ENCODE results near the gene FAM25C. TPM values are rescaled to one million over a fixed set of nuclear protein-coding genes. Genes with fewer than 3 reads are reported as not detected.
"Not testable (repeated sequence)": the region's sequence is repeated elsewhere in the genome, so short reads cannot be mapped to it uniquely, and the experiment has no call there.

Gene FAM25C
- total RNA-seq, 2 experiments from 2014 or later = not detected

- intact Hi-C loops (cut with micrococcal nuclease; ENCODE audit: unreplicated experiment); H3K79me2 ChIP-seq (ENCODE audit: insufficient read depth, low read depth, low read length); H3K4me1 ChIP-seq (ENCODE audit: insufficient read depth, low read length, poor library complexity, severe bottlenecking); DNase-seq (ENCODE audit: low spot score); H2AFZ ChIP-seq (ENCODE audit: low read length); H3K9me2 ChIP-seq (ENCODE audit: insufficient read depth, low read length); POLR2A ChIA-PET; H3K4me3 ChIP-seq (ENCODE audit: low read depth, low read length, poor library complexity, severe bottlenecking); H3K4me2 ChIP-seq (ENCODE audit: low read length); H3K36me3 ChIP-seq (ENCODE audit: insufficient read depth, low read length); H3K27ac ChIP-seq (ENCODE audit: low read depth, low read length, poor library complexity, severe bottlenecking); CTCF ChIA-PET (ENCODE audit: unreplicated experiment); H3K9me3 ChIP-seq (ENCODE audit: low read length); BruUV-seq (replicated peaks); H4K20me1 ChIP-seq (ENCODE audit: insufficient read depth, low read length): not testable (repeated sequence)
Measured at GRCh38 chr10:47973131-47973530, 26.5 kb downstream of the FAM25C start.

- H4K20me1 ChIP-seq (ENCODE audit: insufficient read depth, low read length); H2AFZ ChIP-seq (ENCODE audit: low read length); H3K4me1 ChIP-seq (ENCODE audit: insufficient read depth, low read length, poor library complexity, severe bottlenecking); DNase-seq (ENCODE audit: low spot score); H3K79me2 ChIP-seq (ENCODE audit: insufficient read depth, low read depth, low read length); H3K4me3 ChIP-seq (ENCODE audit: low read depth, low read length, poor library complexity, severe bottlenecking); H3K9me3 ChIP-seq (ENCODE audit: low read length); CTCF ChIA-PET (ENCODE audit: unreplicated experiment); H3K9me2 ChIP-seq (ENCODE audit: insufficient read depth, low read length); POLR2A ChIA-PET; H3K27ac ChIP-seq (ENCODE audit: low read depth, low read length, poor library complexity, severe bottlenecking); H3K36me3 ChIP-seq (ENCODE audit: insufficient read depth, low read length); intact Hi-C loops (cut with micrococcal nuclease; ENCODE audit: unreplicated experiment); BruUV-seq (replicated peaks); H3K4me2 ChIP-seq (ENCODE audit: low read length): not testable (repeated sequence)
Measured at GRCh38 chr10:47972077-47972476, 27.5 kb downstream of the FAM25C start.

GRCh38 chr10:47971598-47971997, 28.0 kb downstream of the FAM25C start:
- POLR2A ChIA-PET; H4K20me1 ChIP-seq (ENCODE audit: insufficient read depth, low read length); BruUV-seq (replicated peaks); H2AFZ ChIP-seq (ENCODE audit: low read length); H3K4me3 ChIP-seq (ENCODE audit: low read depth, low read length, poor library complexity, severe bottlenecking); CTCF ChIA-PET (ENCODE audit: unreplicated experiment); H3K36me3 ChIP-seq (ENCODE audit: insufficient read depth, low read length); H3K9me3 ChIP-seq (ENCODE audit: low read length); H3K4me2 ChIP-seq (ENCODE audit: low read length); H3K4me1 ChIP-seq (ENCODE audit: insufficient read depth, low read length, poor library complexity, severe bottlenecking); H3K27ac ChIP-seq (ENCODE audit: low read depth, low read length, poor library complexity, severe bottlenecking); H3K9me2 ChIP-seq (ENCODE audit: insufficient read depth, low read length); intact Hi-C loops (cut with micrococcal nuclease; ENCODE audit: unreplicated experiment); H3K79me2 ChIP-seq (ENCODE audit: insufficient read depth, low read depth, low read length); DNase-seq (ENCODE audit: low spot score): not testable (repeated sequence)

- BruUV-seq (replicated peaks); CTCF ChIA-PET (ENCODE audit: unreplicated experiment); H2AFZ ChIP-seq (ENCODE audit: low read length); H3K4me2 ChIP-seq (ENCODE audit: low read length); H3K9me2 ChIP-seq (ENCODE audit: insufficient read depth, low read length); H3K4me3 ChIP-seq (ENCODE audit: low read depth, low read length, poor library complexity, severe bottlenecking); H3K27ac ChIP-seq (ENCODE audit: low read depth, low read length, poor library complexity, severe bottlenecking); DNase-seq (ENCODE audit: low spot score); POLR2A ChIA-PET; H3K36me3 ChIP-seq (ENCODE audit: insufficient read depth, low read length); H4K20me1 ChIP-seq (ENCODE audit: insufficient read depth, low read length); intact Hi-C loops (cut with micrococcal nuclease; ENCODE audit: unreplicated experiment); H3K79me2 ChIP-seq (ENCODE audit: insufficient read depth, low read depth, low read length); H3K4me1 ChIP-seq (ENCODE audit: insufficient read depth, low read length, poor library complexity, severe bottlenecking); H3K9me3 ChIP-seq (ENCODE audit: low read length): not testable (repeated sequence)
Measured at GRCh38 chr10:47970047-47970446, 29.5 kb downstream of the FAM25C start.

GRCh38 chr10:47968988-47969387, 30.6 kb downstream of the FAM25C start:
- H3K4me1 ChIP-seq (ENCODE audit: insufficient read depth, low read length, poor library complexity, severe bottlenecking); H4K20me1 ChIP-seq (ENCODE audit: insufficient read depth, low read length); H3K9me3 ChIP-seq (ENCODE audit: low read length); H3K9me2 ChIP-seq (ENCODE audit: insufficient read depth, low read length); CTCF ChIA-PET (ENCODE audit: unreplicated experiment); H3K79me2 ChIP-seq (ENCODE audit: insufficient read depth, low read depth, low read length); POLR2A ChIA-PET; H3K36me3 ChIP-seq (ENCODE audit: insufficient read depth, low read length); H2AFZ ChIP-seq (ENCODE audit: low read length); intact Hi-C loops (cut with micrococcal nuclease; ENCODE audit: unreplicated experiment); H3K4me2 ChIP-seq (ENCODE audit: low read length); DNase-seq (ENCODE audit: low spot score); H3K4me3 ChIP-seq (ENCODE audit: low read depth, low read length, poor library complexity, severe bottlenecking); BruUV-seq (replicated peaks); H3K27ac ChIP-seq (ENCODE audit: low read depth, low read length, poor library complexity, severe bottlenecking): not testable (repeated sequence)

- H3K27ac ChIP-seq (ENCODE audit: low read depth, low read length, poor library complexity, severe bottlenecking); H4K20me1 ChIP-seq (ENCODE audit: insufficient read depth, low read length); BruUV-seq (replicated peaks); H3K79me2 ChIP-seq (ENCODE audit: insufficient read depth, low read depth, low read length); H3K4me2 ChIP-seq (ENCODE audit: low read length); H3K9me2 ChIP-seq (ENCODE audit: insufficient read depth, low read length); H2AFZ ChIP-seq (ENCODE audit: low read length); DNase-seq (ENCODE audit: low spot score); H3K4me1 ChIP-seq (ENCODE audit: insufficient read depth, low read length, poor library complexity, severe bottlenecking); H3K36me3 ChIP-seq (ENCODE audit: insufficient read depth, low read length); H3K9me3 ChIP-seq (ENCODE audit: low read length); H3K4me3 ChIP-seq (ENCODE audit: low read depth, low read length, poor library complexity, severe bottlenecking); CTCF ChIA-PET (ENCODE audit: unreplicated experiment); intact Hi-C loops (cut with micrococcal nuclease; ENCODE audit: unreplicated experiment); POLR2A ChIA-PET: not testable (repeated sequence)
Measured at GRCh38 chr10:47964280-47965063, 35.1 kb downstream of the FAM25C start.

GRCh38 chr10:47962785-47963184, 36.8 kb downstream of the FAM25C start:
- intact Hi-C loops (cut with micrococcal nuclease; ENCODE audit: unreplicated experiment) = not testable (repeated sequence)

More at GRCh38 chr10:47962785-47963184, 36.8 kb downstream of the FAM25C start:
- DNase-seq (ENCODE audit: low spot score); H3K4me2 ChIP-seq (ENCODE audit: low read length); H3K9me3 ChIP-seq (ENCODE audit: low read length); H2AFZ ChIP-seq (ENCODE audit: low read length); H3K36me3 ChIP-seq (ENCODE audit: insufficient read depth, low read length); H3K4me1 ChIP-seq (ENCODE audit: insufficient read depth, low read length, poor library complexity, severe bottlenecking); H3K79me2 ChIP-seq (ENCODE audit: insufficient read depth, low read depth, low read length); H3K4me3 ChIP-seq (ENCODE audit: low read depth, low read length, poor library complexity, severe bottlenecking); H3K9me2 ChIP-seq (ENCODE audit: insufficient read depth, low read length); BruUV-seq (replicated peaks); POLR2A ChIA-PET; CTCF ChIA-PET (ENCODE audit: unreplicated experiment); H3K27ac ChIP-seq (ENCODE audit: low read depth, low read length, poor library complexity, severe bottlenecking); H4K20me1 ChIP-seq (ENCODE audit: insufficient read depth, low read length): not testable (repeated sequence)
